Measurements from ENCODE around the gene CRYBB1.

Gene CRYBB1

GRCh38 chr22:26568207-26568706, 49.6 kb downstream of the CRYBB1 start:
- Histone ChIP-seq H3K9ac (ENCODE audit: low read length) (no peak overlapping the region), H3K79me2 (ENCODE audit: low read length) (peaks cover 99% of the 10 kb centered on the region), H3K27ac (ENCODE audit: low read length) (no peak overlapping the region), H3K4me1 (ENCODE audit: low read length) (peaks cover 7% of the 10 kb centered on the region; the same call in 1 of the 2 replicates), H3K36me3 (replicated peaks; ENCODE audit: insufficient read depth, low read length) (peaks cover 14% of the 10 kb centered on the region), H2AFZ (ENCODE audit: low read length) (no peak overlapping the region), H4K20me1 (ENCODE audit: insufficient read depth, low read length) (peaks cover 45% of the 10 kb centered on the region), H3K9me2 (replicated peaks; ENCODE audit: insufficient read depth, low read length) (no peaks in the 10 kb centered on the region), H3K9me3 (replicated peaks; ENCODE audit: insufficient read depth, low read length) (no peaks in the 10 kb centered on the region), H3K4me3 (ENCODE audit: low read length) (no peak overlapping the region), H3K4me2 (ENCODE audit: low read depth, low read length) (no peak overlapping the region), H3K27me3 (replicated peaks; ENCODE audit: insufficient read depth, low read length) (no peaks in the 10 kb centered on the region), H3F3A (ENCODE audit: insufficient read depth, low read length) (no peaks in the 10 kb centered on the region)
- TF ChIP-seq CTCF (IDR thresholded peaks at IDR 0.05; ENCODE audit: low read length) (no peak), EZH2phosphoT487 (IDR thresholded peaks at IDR 0.05; ENCODE audit: low read length) (no peak), EZH2 (optimal IDR thresholded peaks at IDR 0.05; ENCODE audit: low read depth, low read length) (no peak)
- DNase-seq = no peak

GRCh38 chr22:26567610-26568009, 50.2 kb downstream of the CRYBB1 start:
- Histone ChIP-seq H3K4me2 (ENCODE audit: low read depth, low read length) (no peak overlapping the region), H4K20me1 (ENCODE audit: insufficient read depth, low read length) (peaks cover 44% of the 10 kb centered on the region), H3K9me3 (replicated peaks; ENCODE audit: insufficient read depth, low read length) (no peaks in the 10 kb centered on the region), H3K9ac (ENCODE audit: low read length) (no peak overlapping the region), H3K27me3 (replicated peaks; ENCODE audit: insufficient read depth, low read length) (no peaks in the 10 kb centered on the region), H3K9me2 (replicated peaks; ENCODE audit: insufficient read depth, low read length) (no peaks in the 10 kb centered on the region), H2AFZ (ENCODE audit: low read length) (no peak overlapping the region), H3K79me2 (ENCODE audit: low read length) (peaks cover 99% of the 10 kb centered on the region), H3K36me3 (replicated peaks; ENCODE audit: insufficient read depth, low read length) (peaks cover 13% of the 10 kb centered on the region; the same call in 1 of the 2 replicates), H3K27ac (ENCODE audit: low read length) (no peak overlapping the region), H3K4me3 (ENCODE audit: low read length) (no peak overlapping the region), H3K4me1 (ENCODE audit: low read length) (peaks cover 7% of the 10 kb centered on the region; the same call in 1 of the 2 replicates), H3F3A (ENCODE audit: insufficient read depth, low read length) (no peaks in the 10 kb centered on the region)
- no peak for DNase-seq
- TF ChIP-seq CTCF (IDR thresholded peaks at IDR 0.05; ENCODE audit: low read length) = no peak
- no peak for TF ChIP-seq EZH2phosphoT487 (IDR thresholded peaks at IDR 0.05; ENCODE audit: low read length)
- TF ChIP-seq EZH2 (optimal IDR thresholded peaks at IDR 0.05; ENCODE audit: low read depth, low read length) = no peak

- H3K4me2 ChIP-seq (ENCODE audit: low read depth, low read length) = no peak overlapping the region
- peaks cover 7% of the 10 kb centered on the region; the same call in 1 of the 2 replicates for H3K4me1 ChIP-seq (ENCODE audit: low read length)
- no peak overlapping the region for H3K27ac ChIP-seq (ENCODE audit: low read length)
Measured at GRCh38 chr22:26566994-26567393, 50.8 kb downstream of the CRYBB1 start.

More at GRCh38 chr22:26566994-26567393, 50.8 kb downstream of the CRYBB1 start:
- no peaks in the 10 kb centered on the region for H3K27me3 ChIP-seq (replicated peaks; ENCODE audit: insufficient read depth, low read length)
- TF ChIP-seq EZH2 (optimal IDR thresholded peaks at IDR 0.05; ENCODE audit: low read depth, low read length) (no peak), EZH2phosphoT487 (IDR thresholded peaks at IDR 0.05; ENCODE audit: low read length) (no peak), CTCF (IDR thresholded peaks at IDR 0.05; ENCODE audit: low read length) (no peak)
- peaks cover 99% of the 10 kb centered on the region for H3K79me2 ChIP-seq (ENCODE audit: low read length)
- no peaks in the 10 kb centered on the region for H3F3A ChIP-seq (ENCODE audit: insufficient read depth, low read length)
- no peaks in the 10 kb centered on the region for H3K9me2 ChIP-seq (replicated peaks; ENCODE audit: insufficient read depth, low read length)
- H3K9ac ChIP-seq (ENCODE audit: low read length) = no peak overlapping the region
- H2AFZ ChIP-seq (ENCODE audit: low read length) = no peak overlapping the region
- no peak for DNase-seq
- H3K36me3 ChIP-seq (replicated peaks; ENCODE audit: insufficient read depth, low read length) = peaks cover 10% of the 10 kb centered on the region; the same call in 1 of the 2 replicates
- H3K9me3 ChIP-seq (replicated peaks; ENCODE audit: insufficient read depth, low read length) = no peaks in the 10 kb centered on the region
- no peak overlapping the region for H3K4me3 ChIP-seq (ENCODE audit: low read length)
- peaks cover 41% of the 10 kb centered on the region for H4K20me1 ChIP-seq (ENCODE audit: insufficient read depth, low read length)

Data from MM.1S (cell line).